ENCODE data around the gene SPTB.
A peak's percentile ranks its signal among the peaks of the same experiment; 100 is the strongest.
"Not testable (repeated sequence)": the region's sequence is repeated elsewhere in the genome, so short reads cannot be mapped to it uniquely, and the experiment has no call there.

The SPTB gene

DNA sequence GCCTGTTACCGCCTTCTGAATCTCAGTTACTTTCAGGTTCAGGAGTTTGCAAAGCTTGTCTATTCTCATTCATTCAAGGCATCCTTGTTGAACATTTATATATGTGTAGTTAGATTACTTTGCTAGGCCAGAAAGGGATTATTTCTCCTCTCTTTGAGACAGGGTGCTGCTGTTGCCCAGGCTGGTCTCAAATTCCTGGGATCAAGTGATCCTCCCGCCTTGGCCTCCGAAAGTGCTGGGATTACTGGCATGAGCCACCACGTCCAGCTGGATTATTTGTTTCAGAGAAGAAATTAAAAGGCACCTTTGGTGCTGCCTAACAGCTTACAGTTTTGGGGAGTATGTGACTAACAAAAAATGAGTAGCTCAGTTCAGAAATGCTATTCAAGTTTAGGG, 35.3 kb upstream of the SPTB start:
- Histone ChIP-seq H3K4me1 (ENCODE audit: control insufficient read depth, insufficient read depth, low read length) (peaks cover 5% of the 10 kb centered on the region; the same call in 1 of the 2 replicates), H3K27ac (ENCODE audit: low read depth, low read length) (peak overlapping the region; percentile 97), H3K27me3 (ENCODE audit: control insufficient read depth, insufficient read depth, low read length) (no peaks in the 10 kb centered on the region), H3K9ac (ENCODE audit: low read depth, low read length) (peak overlapping the region; percentile 97), H3K9me3 (ENCODE audit: control insufficient read depth, insufficient read depth, low read length) (no peaks in the 10 kb centered on the region), H3K36me3 (ENCODE audit: control insufficient read depth, insufficient read depth, low read length) (no peaks in the 10 kb centered on the region), H3K4me3 (ENCODE audit: low read depth, low read length) (peak overlapping the region; percentile 90)

DNA sequence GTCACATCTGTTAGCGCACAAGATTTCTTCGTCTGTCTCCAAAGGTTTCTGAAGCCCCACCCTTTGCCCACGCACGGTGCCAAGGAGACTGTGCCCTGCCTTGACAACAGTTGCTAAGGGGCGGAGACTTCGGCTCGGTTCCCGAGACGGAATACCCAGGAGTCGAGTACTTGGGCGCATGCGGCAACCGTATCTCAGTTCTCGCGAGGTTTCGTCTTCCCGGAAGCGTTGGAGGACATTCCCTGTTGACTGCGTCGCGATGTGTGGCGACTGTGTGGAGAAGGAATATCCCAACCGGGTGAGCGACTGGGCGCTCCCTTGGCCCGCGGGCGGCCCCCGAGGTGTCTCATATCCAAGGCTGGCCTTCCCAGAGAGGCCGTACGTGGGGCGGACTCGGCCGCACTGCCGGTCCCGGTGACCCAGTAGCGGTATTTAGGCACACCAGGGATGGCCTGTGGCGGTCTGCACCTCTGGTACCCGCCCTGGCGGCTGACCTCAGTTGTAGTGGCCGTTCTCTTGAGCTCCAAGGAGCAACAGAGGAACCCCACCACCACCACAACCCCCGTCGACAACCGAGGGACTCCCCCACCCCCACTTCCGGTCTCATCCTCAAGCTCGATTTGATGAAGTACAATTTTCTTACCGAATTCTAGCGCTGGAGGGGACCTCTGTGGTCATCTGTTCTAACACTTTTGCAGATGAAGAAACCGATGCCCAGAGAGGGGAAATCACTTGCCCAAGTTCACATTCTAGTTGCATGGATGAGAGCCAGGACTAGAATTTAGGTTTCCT, 34.7 kb upstream of the SPTB start, which contains the start of gene CHURC1:
Gene CHURC1, plus strand, starts transcription at position 219 of the 792 bp plus-strand sequence. Its CDS starts 41 bp downstream, at position 260.
- Histone ChIP-seq H3K27me3 (ENCODE audit: control insufficient read depth, insufficient read depth, low read length) (no peaks in the 10 kb centered on the region), H3K9ac (ENCODE audit: low read depth, low read length) (peak within 1 kb of the TSS; percentile 97)

DNA sequence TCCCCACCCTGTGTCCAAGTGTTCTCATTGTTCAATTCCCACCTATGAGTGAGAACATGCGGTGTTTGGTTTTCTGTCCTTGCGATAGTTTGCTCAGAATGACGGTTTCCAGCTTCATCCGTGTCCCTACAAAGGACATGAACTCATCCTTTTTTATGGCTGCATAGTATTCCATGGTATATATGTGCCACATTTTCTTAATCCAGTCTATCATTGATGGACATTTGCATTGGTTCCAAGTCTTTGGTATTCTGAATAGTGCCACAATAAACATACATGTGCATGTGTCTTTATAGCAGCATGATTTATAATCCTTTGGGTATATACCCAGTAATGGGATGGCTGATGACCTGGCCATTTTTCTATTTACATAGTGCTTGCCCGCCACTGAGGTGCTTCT, 33.8 kb upstream of the SPTB start:
- H3K36me3 ChIP-seq (ENCODE audit: control insufficient read depth, insufficient read depth, low read length); H3K9ac ChIP-seq (ENCODE audit: low read depth, low read length); H3K27me3 ChIP-seq (ENCODE audit: control insufficient read depth, insufficient read depth, low read length); H3K4me1 ChIP-seq (ENCODE audit: control insufficient read depth, insufficient read depth, low read length); H3K27ac ChIP-seq (ENCODE audit: low read depth, low read length); H3K9me3 ChIP-seq (ENCODE audit: control insufficient read depth, insufficient read depth, low read length): not testable (repeated sequence)
- peak overlapping the region; percentile 90; the same call in 1 of the 2 replicates for H3K4me3 ChIP-seq (ENCODE audit: low read depth, low read length)

More for the DNA sequence above, 34.7 kb upstream of the SPTB start, which contains the start of gene CHURC1:
- peak within 1 kb of the TSS; percentile 97 for H3K27ac ChIP-seq (ENCODE audit: low read depth, low read length)
- H3K36me3 ChIP-seq (ENCODE audit: control insufficient read depth, insufficient read depth, low read length), result no peaks in the 10 kb centered on the region
- H3K9me3 ChIP-seq (ENCODE audit: control insufficient read depth, insufficient read depth, low read length), result no peaks in the 10 kb centered on the region
- H3K4me1 ChIP-seq (ENCODE audit: control insufficient read depth, insufficient read depth, low read length), result peaks cover 5% of the 10 kb centered on the region; the same call in 1 of the 2 replicates
- peak within 1 kb of the TSS; percentile 90 for H3K4me3 ChIP-seq (ENCODE audit: low read depth, low read length)

DNA sequence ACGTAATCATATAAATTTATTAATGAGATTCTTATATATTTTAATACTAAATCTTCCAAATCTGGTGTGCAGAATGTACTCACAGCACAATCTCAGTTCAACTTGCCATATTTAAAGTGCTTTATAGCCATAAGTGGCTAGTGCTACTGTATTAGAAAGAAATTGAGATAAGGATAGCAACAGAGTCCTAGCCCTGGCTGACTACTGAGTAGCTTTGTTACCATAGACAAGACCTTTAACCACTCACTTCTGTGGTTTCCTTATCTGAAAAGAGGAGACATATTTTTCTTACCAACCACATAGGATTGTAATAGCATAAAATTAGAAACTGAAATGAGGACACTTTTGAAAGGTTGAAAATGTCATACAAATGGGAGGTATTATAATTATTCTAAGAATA, 32.6 kb upstream of the SPTB start:
- H3K4me1 ChIP-seq (ENCODE audit: control insufficient read depth, insufficient read depth, low read length), result peaks cover 5% of the 10 kb centered on the region; the same call in 1 of the 2 replicates
- no peak overlapping the region for H3K4me3 ChIP-seq (ENCODE audit: low read depth, low read length)
- H3K27ac ChIP-seq (ENCODE audit: low read depth, low read length), result no peak overlapping the region
- no peak overlapping the region for H3K9ac ChIP-seq (ENCODE audit: low read depth, low read length)
- H3K27me3 ChIP-seq (ENCODE audit: control insufficient read depth, insufficient read depth, low read length), result no peaks in the 10 kb centered on the region
- H3K36me3 ChIP-seq (ENCODE audit: control insufficient read depth, insufficient read depth, low read length), result no peaks in the 10 kb centered on the region
- H3K9me3 ChIP-seq (ENCODE audit: control insufficient read depth, insufficient read depth, low read length), result no peaks in the 10 kb centered on the region

DNA sequence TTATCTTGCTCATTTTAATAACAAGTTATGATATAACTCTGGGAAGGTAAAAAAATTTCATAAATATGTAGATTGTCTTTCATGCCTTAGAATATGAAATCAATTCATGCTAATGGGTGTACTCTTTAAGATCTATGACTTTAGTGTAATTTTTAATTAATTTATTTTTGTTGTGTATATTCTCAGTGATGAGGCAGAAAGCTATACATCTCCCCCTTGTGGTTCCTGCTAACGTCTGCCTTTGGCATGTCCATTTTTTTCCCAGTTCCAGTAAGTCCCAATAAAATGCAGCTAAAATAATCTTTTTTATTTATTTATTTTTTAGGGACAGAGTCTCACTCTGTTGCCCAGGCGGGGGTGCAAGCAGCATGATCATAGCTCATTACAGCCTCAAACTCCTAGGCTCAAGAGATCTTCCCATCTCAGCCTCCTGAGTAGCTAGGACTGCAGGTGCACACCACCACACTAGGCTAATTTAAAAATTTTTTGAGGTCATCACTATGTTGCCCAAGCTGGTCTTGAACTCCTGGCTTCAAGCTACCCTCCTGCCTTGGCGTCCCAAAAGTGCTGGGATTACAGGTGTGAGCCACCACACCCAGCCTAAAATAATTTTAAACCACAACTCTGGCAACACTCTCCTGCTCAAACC, 31.3 kb upstream of the SPTB start:
- Histone ChIP-seq H3K9ac (ENCODE audit: low read depth, low read length) (no peak overlapping the region), H3K4me1 (ENCODE audit: control insufficient read depth, insufficient read depth, low read length) (peaks cover 5% of the 10 kb centered on the region; the same call in 1 of the 2 replicates), H3K4me3 (ENCODE audit: low read depth, low read length) (no peak overlapping the region), H3K27ac (ENCODE audit: low read depth, low read length) (no peak overlapping the region), H3K27me3 (ENCODE audit: control insufficient read depth, insufficient read depth, low read length) (no peaks in the 10 kb centered on the region), H3K36me3 (ENCODE audit: control insufficient read depth, insufficient read depth, low read length) (no peaks in the 10 kb centered on the region), H3K9me3 (ENCODE audit: control insufficient read depth, insufficient read depth, low read length) (no peaks in the 10 kb centered on the region)

DNA sequence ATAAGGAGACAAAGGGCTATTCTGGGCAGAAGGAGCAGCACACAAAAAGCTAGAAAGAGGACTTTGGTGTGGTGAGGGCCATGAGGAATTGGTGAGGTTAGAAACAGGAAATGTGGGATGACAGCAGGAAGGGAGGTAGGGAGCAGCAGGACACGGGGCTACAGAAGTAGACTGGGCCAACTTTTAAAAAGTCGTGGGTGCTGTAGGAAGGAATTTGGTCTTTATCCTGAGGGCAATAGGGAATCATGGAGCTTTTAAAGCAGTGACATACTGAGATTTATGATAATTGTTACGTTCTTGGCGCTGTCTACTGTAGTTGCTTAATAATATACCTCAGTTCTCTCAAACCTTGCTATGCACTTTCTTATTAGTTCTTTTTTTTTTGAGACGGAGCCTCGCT, 26.3 kb upstream of the SPTB start:
- Histone ChIP-seq H3K27me3 (ENCODE audit: control insufficient read depth, insufficient read depth, low read length) (no peaks in the 10 kb centered on the region), H3K9me3 (ENCODE audit: control insufficient read depth, insufficient read depth, low read length) (no peaks in the 10 kb centered on the region), H3K36me3 (ENCODE audit: control insufficient read depth, insufficient read depth, low read length) (no peaks in the 10 kb centered on the region), H3K27ac (ENCODE audit: low read depth, low read length) (no peak overlapping the region), H3K9ac (ENCODE audit: low read depth, low read length) (no peak overlapping the region), H3K4me3 (ENCODE audit: low read depth, low read length) (no peak overlapping the region), H3K4me1 (ENCODE audit: control insufficient read depth, insufficient read depth, low read length) (no peaks in the 10 kb centered on the region)

DNA sequence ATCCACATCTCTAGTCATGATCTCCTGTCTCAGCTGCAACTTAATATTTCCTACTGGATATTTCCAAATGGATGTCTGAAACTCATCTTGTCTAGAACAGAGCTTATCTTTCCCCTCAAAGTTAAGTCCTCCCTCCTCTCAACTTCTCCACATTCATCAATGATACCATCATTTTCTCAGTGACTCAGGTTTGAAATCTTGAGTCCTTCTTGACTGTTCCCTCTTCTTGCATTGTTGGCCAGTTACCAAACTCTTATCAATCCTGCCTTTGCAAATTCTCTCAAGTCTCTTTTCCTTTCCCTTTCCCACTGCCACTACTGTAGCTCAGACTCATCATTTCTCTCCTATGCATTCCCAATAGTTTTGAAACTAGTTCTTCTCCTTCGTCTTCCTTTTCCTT, 20.3 kb upstream of the SPTB start:
- Histone ChIP-seq H3K27ac (ENCODE audit: low read depth, low read length) (no peak overlapping the region), H3K27me3 (ENCODE audit: control insufficient read depth, insufficient read depth, low read length) (no peaks in the 10 kb centered on the region), H3K4me3 (ENCODE audit: low read depth, low read length) (no peak overlapping the region), H3K4me1 (ENCODE audit: control insufficient read depth, insufficient read depth, low read length) (no peaks in the 10 kb centered on the region), H3K9me3 (ENCODE audit: control insufficient read depth, insufficient read depth, low read length) (no peaks in the 10 kb centered on the region), H3K9ac (ENCODE audit: low read depth, low read length) (no peak overlapping the region), H3K36me3 (ENCODE audit: control insufficient read depth, insufficient read depth, low read length) (no peaks in the 10 kb centered on the region)

DNA sequence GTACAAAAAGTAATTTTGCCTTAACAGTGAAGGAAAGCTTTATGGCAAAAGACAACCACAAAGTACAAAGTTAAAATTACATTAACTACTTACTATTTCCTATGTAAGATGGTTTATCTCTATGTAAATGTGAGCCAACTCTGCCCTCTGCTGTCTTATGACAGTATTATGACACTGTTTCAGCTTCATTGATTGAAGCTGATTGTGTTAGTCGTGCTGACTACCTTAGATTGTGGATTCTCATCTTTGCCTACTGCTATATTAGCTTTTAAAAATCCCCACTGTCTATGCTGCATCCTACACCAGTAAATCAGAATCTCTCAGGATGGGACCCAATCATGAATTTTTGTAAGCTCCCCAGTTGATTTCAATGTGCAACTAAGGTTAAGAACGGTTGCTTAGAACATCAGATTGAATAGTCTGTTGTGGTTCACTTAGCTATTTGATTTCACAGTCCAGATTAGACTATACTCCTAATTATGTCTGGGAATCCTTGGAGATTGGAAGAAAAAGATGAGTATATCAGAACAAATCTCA, 12.2 kb upstream of the SPTB start:
- no peaks in the 10 kb centered on the region for H3K27me3 ChIP-seq (ENCODE audit: control insufficient read depth, insufficient read depth, low read length)
- no peak overlapping the region for H3K9ac ChIP-seq (ENCODE audit: low read depth, low read length)
- H3K27ac ChIP-seq (ENCODE audit: low read depth, low read length), result no peak overlapping the region
- H3K4me1 ChIP-seq (ENCODE audit: control insufficient read depth, insufficient read depth, low read length), result no peaks in the 10 kb centered on the region
- no peaks in the 10 kb centered on the region for H3K9me3 ChIP-seq (ENCODE audit: control insufficient read depth, insufficient read depth, low read length)
- no peak overlapping the region for H3K4me3 ChIP-seq (ENCODE audit: low read depth, low read length)
- no peaks in the 10 kb centered on the region for H3K36me3 ChIP-seq (ENCODE audit: control insufficient read depth, insufficient read depth, low read length)

DNA sequence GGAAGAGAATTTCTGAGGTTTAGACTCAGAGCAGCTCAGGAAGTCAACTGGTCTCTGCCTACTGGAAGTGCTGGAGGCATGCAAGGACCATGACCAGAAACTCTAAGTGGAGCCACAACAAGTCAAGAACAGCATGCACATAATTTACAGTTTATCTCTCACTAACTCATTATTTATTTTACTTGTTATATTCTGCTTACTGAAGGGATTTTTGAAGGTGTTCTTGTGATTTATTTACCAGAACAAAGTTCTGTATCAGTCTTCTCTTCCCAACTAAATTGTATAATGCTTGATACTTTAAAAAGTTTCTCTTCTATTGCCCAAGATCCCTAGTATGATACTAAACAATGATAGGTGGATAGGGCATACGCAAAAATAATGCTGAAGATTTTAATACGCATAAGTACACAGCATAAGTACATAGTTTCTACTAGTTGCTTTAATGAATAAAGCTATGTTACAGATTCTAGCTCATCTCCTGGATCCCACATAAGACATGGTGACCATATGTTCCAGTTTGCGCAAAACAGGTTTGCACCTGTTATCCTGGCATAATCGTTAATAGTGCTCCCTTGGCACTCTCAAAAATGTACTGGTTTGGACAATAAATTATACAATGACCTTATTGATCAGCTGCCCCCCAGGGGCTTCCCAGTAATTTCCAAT, 11.6 kb upstream of the SPTB start:
- Histone ChIP-seq H3K4me3 (ENCODE audit: low read depth, low read length) (no peak overlapping the region), H3K36me3 (ENCODE audit: control insufficient read depth, insufficient read depth, low read length) (no peaks in the 10 kb centered on the region), H3K9ac (ENCODE audit: low read depth, low read length) (no peak overlapping the region), H3K27ac (ENCODE audit: low read depth, low read length) (no peak overlapping the region), H3K9me3 (ENCODE audit: control insufficient read depth, insufficient read depth, low read length) (no peaks in the 10 kb centered on the region), H3K4me1 (ENCODE audit: control insufficient read depth, insufficient read depth, low read length) (no peaks in the 10 kb centered on the region), H3K27me3 (ENCODE audit: control insufficient read depth, insufficient read depth, low read length) (no peaks in the 10 kb centered on the region)

DNA sequence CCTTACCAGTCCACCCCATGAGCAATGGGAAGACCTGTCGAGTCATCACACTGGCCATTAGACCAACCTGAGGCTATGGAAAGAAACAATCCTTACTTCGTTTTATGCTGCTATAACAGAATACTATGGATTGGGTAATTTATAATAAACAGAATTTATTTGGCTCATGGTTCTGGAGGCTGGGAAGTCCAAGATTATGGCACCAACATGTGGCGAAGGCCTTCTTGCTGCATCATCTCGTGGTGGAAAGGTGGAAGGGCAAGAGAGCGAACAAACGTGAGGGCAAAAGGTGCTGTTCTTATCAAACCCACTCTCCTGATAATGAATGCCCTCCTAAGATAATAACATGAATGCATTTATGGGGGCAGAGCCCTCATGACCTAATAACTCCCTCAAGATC, 9.6 kb upstream of the SPTB start:
- Histone ChIP-seq H3K9ac (ENCODE audit: low read depth, low read length) (no peak overlapping the region), H3K36me3 (ENCODE audit: control insufficient read depth, insufficient read depth, low read length) (no peaks in the 10 kb centered on the region), H3K4me3 (ENCODE audit: low read depth, low read length) (no peak overlapping the region), H3K27me3 (ENCODE audit: control insufficient read depth, insufficient read depth, low read length) (no peaks in the 10 kb centered on the region), H3K27ac (ENCODE audit: low read depth, low read length) (no peak overlapping the region), H3K4me1 (ENCODE audit: control insufficient read depth, insufficient read depth, low read length) (no peaks in the 10 kb centered on the region), H3K9me3 (ENCODE audit: control insufficient read depth, insufficient read depth, low read length) (no peaks in the 10 kb centered on the region)
